Measurements from ENCODE around the gene SETD1A. TPM values are rescaled to one million over a fixed set of nuclear protein-coding genes. Genes with fewer than 3 reads are reported as not detected.

Gene SETD1A
- total RNA-seq, 1 donor from 2014 or later: 17.8 TPM

GRCh38 chr16:30991052-30991451 lies 33.5 kb downstream of the SETD1A start:
- DNase-seq (ENCODE audit: low spot score) (no peak), ATAC-seq (no peak)
- intact Hi-C loops (cut with DNase I): no loop called here

- intact Hi-C loops (cut with DNase I): no loop called here
- no peak for ATAC-seq
- no peak for DNase-seq (ENCODE audit: low spot score)
These were observed 34.8 kb downstream of the SETD1A start for GRCh38 chr16:30992276-30992780.

DNA sequence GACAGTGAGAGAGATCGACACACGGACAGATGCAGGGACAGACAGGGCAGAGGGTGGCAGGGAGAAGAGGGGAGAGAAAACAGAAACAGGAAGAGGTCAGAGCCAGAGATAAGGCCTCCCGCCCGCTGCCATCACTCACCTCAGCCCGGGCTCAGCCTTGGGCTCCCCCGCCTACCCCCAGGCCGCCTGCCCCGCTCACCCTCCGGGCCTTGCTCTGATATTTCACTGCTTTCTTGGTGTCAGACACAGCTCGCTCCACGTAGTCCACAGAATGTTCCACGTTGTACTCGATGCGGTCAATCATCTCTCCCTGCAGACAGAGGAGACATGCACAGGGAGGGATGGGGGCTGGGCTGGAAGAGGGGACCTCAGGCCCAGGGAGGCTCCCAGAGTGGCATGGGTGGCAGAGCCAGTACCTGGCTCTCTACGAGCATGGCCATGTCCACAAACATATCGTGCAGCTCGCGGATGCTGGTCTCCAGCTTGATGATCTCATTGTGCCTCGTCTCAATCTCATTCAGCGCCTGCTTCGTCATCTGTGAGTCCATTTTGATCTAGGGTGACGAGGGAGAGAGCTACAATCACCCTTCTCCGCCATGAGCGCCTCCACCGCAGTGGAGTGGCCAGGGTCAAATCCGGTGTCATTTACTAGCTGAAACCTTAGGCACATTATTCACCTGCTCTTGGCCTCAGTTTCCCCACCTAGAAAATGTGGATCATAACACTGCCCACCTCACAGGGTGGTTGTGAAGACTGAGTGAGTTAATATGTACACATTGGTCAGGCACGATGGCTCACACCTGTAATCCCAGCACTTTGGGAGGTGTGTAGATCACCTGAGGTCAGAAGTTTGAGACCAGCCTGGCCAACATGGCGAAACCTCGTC lies 35.6 kb downstream of the SETD1A start:
- no peak for ATAC-seq
- intact Hi-C loops (cut with DNase I): no loop called here
- DNase-seq (ENCODE audit: low spot score): no peak

- intact Hi-C loops (cut with DNase I): no loop called here
- ATAC-seq (no peak), DNase-seq (ENCODE audit: low spot score) (no peak)
These were observed 38.4 kb downstream of the SETD1A start for GRCh38 chr16:30995927-30996323.

- intact Hi-C loops (cut with DNase I): no loop called here
- peak; percentile 46 for ATAC-seq
- DNase-seq (ENCODE audit: low spot score): no peak
These were observed 38.9 kb downstream of the SETD1A start for GRCh38 chr16:30996324-30996984.

GRCh38 chr16:30996985-30997724 lies 39.6 kb downstream of the SETD1A start:
- DNase-seq (ENCODE audit: low spot score): peak; percentile 90
- peak; percentile 95 for ATAC-seq
- intact Hi-C loops (cut with DNase I): no loop called here

- DNase-seq (ENCODE audit: low spot score): no peak
- peak; percentile 4 for ATAC-seq
- intact Hi-C loops (cut with DNase I): no loop called here
These were observed 40.5 kb downstream of the SETD1A start for GRCh38 chr16:30997725-30998711.

GRCh38 chr16:30998852-30999761 lies 41.6 kb downstream of the SETD1A start:
- no peak for ATAC-seq
- intact Hi-C loops (cut with DNase I): no loop called here
- DNase-seq (ENCODE audit: low spot score): no peak

DNA sequence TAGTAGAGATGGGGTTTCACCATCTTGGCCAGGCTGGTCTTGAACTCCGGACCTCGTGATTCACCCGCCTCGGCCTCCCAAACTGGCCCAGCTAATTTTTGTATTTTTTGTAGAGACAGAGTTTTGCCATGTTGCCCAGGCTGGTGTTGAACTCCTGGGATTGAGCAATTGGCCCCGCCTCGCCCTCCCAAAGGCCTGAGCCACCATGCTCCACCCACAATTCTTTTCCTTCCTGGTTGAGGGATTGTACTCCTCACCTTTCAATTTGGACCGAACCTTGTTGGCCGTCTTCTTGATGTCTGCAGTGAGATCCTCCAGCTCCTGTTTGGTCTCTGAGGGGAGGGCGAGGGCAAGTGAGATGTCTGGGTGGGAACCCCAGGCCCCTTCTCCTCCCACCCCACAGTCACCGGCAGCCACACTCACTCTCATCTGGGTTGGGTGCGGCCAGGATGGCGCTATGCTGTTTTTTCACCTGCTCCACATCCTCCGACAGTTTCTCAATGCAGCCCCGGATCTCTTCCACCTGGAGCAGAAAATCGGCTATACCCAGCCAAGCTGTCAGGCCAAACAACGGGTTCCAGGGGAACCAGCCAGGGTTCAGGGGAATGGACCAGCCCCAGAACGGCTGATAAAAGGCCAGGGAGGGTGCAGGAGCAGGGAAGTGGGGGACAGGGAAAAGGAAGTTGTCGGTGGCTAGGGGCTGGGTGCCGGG lies 43.3 kb downstream of the SETD1A start:
- intact Hi-C loops (cut with DNase I): no loop called here
- DNase-seq (ENCODE audit: low spot score) (no peak), ATAC-seq (no peak)

DNA sequence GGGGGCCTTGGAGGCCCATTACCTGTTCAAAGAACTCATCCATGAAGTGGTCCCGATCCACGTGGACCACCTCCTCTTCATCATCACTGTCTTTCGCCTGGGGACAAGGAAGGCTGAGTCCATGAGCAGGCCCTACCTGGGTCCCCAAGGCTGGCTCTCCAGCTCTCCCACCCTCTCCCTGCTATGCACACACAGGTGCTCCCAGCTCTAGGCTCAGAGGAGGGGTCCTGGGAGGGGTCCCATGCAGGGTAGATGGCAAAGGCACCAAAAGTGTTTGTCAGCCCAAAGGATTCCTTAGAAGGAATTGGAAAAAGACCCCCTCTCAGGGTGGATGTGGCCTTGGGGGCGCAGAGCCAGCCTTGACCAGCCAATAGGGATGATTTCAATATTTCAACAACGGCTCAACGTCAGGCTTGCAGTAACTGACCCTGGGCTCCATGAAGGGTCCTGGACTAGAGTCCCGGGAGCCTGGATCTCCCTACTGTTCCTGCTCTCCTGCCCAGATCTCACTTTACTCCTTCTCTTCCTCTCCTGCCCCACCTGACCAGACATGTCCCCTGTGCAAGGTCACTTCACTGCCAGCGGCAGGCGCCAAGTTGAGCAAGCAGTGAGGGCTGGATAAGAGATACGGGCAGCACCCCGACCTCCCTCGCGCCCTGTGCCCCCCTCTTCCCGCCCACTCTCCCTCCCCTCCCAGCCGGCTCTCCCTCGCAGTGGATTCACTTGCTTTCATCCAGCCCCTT lies 44.1 kb downstream of the SETD1A start:
- no peak for ATAC-seq
- DNase-seq (ENCODE audit: low spot score): no peak
- intact Hi-C loops (cut with DNase I): no loop called here

GRCh38 chr16:31002250-31002700 lies 44.7 kb downstream of the SETD1A start:
- intact Hi-C loops (cut with DNase I): no loop called here
- ATAC-seq: no peak
- no peak for DNase-seq (ENCODE audit: low spot score)

DNA sequence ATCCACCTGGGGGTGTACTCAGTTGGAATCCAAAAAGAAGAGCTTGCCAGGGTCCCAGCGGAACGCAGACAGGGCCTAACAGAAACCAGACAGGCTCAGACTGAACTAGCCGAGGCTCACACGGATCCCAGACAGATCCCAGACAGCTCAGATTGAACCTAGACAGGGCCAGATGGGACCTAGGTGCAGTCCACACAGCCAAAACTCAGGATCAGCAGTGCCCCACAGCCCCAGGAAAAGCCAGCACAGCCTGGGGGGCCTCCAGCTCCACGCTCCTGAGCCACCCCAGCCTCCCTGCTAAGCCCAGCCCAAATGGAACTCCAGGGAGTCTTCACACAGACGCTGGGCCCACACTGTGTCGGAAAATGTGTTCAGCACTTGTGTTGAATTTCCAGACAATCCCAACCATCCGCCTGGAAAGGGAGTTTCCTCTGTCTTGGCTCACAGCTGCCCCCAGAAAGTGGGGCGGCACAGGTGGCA lies 45.3 kb downstream of the SETD1A start:
- ATAC-seq: no peak
- intact Hi-C loops (cut with DNase I): no loop called here

GRCh38 chr16:31003744-31004143 lies 46.2 kb downstream of the SETD1A start:
- DNase-seq (ENCODE audit: low spot score) (no peak), ATAC-seq (no peak)
- intact Hi-C loops (cut with DNase I): no loop called here

More for the DNA sequence above, 45.3 kb downstream of the SETD1A start:
- DNase-seq (ENCODE audit: low spot score): no peak

DNA sequence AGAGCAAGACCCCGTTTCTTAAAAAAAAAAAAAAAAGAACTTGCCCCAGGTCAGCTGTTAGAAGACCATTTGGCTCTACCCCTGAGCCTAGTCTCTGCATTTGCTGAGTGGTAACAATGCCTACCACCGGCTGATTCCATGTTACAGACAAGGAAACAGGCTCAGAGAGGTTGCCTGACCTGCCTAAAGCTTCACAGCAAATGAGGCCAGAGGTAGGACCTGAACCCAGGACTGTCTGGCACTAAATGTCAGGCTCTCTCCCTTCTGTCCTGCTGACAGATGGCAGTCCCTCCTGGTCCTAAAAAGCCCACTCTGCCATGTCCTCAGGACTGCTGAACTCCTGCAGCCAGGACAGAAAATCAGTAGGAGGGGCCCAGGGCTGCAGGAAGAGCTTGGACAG lies 47.1 kb downstream of the SETD1A start:
- no peak for ATAC-seq
- intact Hi-C loops (cut with DNase I): no loop called here
- no peak for DNase-seq (ENCODE audit: low spot score)

GRCh38 chr16:31005350-31006085 lies 48.0 kb downstream of the SETD1A start:
- no peak for ATAC-seq
- DNase-seq (ENCODE audit: low spot score): no peak
- intact Hi-C loops (cut with DNase I): no loop called here

GRCh38 chr16:31006086-31006385 lies 48.5 kb downstream of the SETD1A start:
- intact Hi-C loops (cut with DNase I): no loop called here
- ATAC-seq: no peak
- no peak for DNase-seq (ENCODE audit: low spot score)
